NCI-H1694 treated with DMSO at 0.1 percent for 48 hours (cell line): ENCODE results near the gene PALLD.
"Not testable (repeated sequence)": the region's sequence is repeated elsewhere in the genome, so short reads cannot be mapped to it uniquely, and the experiment has no call there.

Experiments
- DNase-seq: peaks from one replicate; lab custom pipeline; 2025; lab: John Stamatoyannopoulos, UW

The PALLD gene

DNA sequence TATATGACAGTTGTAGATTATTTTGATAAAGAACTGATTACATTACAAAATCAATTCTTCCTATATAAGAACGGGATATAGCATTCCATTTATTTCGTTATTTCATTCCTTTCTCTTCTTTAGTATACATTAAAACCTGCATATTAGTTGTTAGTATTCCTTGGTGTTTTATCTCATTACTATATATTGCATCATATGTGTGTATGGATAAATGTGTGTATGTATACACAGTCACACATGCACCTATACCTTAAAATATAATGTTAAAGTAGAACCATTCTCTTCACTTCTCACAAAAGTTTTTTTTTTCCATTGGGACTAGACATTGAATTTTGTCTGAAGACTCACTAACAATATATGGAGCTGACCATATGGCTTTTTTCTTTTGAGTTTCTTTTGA lies 5.3 kb upstream of the PALLD start:
- no peak for DNase-seq

DNA sequence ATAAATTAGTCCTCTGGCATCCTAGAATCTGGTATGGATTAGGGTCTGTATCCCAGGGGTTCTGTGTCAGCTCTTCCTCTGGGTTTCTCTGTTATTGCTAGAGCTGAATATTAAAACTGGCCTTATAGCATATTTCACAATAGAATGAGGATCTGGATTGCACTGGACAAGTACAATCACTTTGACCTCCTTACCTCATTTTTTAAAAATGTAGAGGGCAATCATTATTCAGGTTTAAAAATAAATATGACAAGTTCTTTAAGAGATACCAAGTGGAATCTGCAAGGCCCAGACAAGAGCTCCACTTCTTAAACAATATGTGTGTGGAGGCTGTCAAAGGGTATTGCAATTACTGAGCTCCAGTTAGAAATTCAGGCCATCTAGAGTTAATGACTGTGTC lies 1.4 kb downstream of the PALLD start:
- DNase-seq = no peak

DNA sequence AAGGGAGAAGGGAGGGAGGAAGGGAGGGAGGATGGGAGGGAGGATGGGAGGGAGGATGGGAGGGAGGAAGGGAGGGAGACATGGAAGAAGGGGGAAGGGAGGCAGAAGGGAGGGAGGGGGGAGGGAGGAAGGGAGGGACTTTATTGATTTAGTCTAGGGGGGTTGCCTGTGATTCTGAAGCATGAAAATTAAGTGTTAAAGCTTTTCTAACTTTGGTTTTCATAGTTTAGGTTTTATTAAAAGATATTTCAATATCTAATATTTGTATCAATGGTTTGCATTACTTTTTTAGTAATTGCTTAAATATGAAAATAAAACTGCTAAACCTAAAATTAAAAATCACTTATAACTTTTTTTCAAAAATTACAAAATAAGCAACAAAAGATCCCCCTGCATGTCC lies 2.4 kb downstream of the PALLD start:
- DNase-seq = no peak

DNA sequence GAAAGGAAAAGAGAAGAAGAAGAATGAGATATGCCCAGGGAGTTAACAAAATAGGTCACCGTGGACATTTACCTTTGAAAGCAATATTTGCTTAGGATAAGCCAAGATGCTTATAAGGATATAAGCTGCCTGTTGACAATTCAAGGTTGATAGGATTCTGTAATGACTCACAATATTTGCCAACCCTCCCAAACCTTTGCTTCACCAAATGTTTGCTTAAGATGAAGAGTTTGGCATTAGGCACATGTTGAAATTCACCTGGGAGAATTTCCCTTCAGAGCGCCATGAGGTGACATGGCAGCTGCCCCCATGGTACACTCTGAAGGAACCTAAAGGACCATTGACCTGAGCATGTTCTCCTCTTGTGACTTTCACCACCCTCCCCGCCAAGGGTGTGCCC lies 4.6 kb downstream of the PALLD start:
- DNase-seq = no peak

DNA sequence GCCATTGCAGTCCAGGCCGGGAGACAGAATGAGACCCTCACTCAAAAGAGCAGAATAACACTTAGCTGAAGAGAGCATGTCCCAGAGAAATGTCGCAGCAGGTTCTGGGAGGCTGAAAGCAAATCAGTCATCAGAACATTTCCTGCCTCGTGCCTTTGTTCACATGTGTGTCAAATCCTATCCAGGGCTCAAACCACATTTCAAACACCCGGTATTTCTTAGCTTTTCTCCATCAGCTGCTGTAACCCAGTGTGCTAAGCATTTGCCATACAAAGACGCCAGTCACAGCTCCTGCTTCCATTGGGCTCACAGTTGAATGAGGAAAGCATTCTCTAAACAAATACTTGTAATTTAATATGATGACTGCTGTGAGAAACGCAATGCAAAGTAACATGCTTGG lies 6.0 kb downstream of the PALLD start:
- no peak for DNase-seq

DNA sequence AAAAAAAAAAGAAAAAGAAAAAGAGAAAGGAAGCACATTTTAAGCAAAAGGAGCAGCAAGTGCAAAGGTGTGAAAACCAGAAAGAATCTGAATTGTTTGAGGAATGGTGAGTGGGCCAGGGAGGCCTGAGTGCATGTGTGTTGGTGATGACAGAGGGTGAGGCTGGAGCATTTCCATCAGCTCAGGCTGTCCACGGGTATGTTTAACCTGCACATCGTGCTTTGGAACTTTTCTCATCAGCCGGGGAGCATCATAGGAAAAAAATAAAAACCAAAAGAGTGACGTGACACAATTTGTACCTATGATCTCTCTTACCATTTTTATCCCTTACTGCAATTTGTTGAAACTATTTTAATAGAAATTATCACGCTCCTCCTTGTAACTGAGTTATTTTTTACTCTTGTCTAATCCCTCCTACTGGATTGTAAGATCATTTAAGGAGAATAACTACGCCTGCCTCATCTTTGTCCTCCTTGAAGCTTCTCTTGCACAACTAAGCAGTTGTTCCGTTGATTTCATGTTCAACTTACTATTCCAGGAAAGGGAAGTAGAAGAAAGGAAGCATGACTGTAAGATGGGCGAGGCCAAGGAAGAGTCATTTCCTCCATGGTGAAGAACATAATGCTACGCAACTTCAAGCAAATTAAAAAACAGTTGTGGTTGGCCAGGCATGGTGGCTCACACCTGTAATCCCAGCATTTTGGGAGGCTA lies 7.0 kb downstream of the PALLD start:
- no peak for DNase-seq

DNA sequence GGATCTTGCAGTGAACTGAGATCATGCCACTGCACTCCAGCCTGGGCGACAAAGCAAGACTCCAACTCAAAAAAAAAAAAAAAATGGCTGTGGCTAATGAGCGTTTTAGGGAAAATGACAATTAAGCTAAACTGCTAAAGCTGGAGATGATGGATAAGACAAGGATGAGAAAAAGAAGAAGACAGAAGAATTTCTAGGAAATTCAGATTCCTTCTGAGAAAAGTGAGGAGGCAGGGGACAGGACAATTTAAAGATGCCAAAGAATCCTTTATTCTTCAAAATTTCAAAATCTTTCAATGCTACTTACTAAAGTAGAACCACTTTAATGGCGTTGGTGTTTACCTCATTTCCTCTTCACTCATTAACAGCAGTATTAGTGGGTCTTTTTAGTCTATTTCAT lies 7.7 kb downstream of the PALLD start:
- no peak for DNase-seq

DNA sequence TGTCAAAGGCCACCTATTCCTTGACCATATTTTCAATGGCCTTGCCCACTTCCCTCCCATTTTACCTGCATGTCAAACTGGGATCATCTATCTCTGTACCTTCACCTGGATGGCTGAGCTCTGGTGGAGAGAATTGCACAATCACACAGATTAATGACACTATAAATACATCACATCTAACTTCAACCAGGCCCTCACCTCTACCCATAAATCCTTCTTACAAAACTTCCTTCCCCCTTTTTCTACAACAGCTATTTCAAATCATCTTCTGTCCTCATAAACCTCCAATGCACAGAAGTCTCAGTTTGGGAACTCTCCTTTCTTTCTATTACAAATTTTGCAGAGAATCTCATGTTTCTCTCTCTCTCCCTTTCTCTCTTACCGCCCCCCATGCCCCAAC lies 9.2 kb downstream of the PALLD start:
- DNase-seq = no peak

DNA sequence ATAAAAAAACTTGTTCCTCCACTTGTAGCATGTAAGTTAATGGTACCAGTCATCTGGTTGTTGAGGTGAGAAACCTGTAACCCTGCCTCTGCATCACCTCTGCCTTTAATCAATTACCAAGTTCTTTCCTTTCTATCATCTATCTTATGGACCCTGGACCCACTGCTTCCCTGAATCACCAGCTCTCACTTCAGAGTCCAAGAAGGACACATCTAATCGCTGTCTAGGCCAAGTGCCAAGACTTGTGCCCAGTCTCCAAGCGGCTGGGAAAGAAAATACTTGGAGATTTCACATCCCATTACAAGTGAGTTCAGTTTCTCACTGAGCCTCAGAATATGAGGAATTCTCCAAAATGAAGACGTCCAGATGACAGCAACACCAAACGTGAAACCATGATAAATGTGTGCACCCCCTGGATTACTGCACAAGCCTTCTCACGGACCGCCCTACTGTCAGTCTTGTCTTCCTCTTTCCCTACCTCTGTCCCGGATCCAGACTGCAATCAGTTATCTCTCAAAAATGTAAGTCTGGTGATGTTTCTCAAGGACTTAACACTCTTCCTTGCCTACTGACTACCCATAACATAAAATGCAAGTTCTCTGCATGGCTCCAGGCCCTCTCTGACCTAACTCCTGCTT lies 10.4 kb downstream of the PALLD start:
- DNase-seq = no peak

DNA sequence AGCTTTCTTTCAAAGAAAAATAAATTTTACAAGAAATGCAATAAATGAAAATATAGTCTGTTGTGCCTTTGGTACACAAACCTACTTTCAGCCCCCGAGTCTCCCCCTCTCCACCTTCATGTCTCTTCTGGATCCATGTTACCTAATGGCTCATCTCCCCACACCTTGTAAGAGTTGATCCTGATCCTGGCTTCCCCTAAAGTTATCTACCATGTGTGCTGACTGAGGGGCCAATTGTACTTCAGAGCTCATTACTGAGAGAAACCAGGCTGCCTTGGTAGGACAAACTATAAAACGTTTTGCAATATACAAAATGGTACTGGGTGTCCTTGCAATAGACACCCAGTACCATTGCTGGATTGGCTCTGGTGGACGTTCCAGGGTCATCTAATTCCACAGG lies 11.8 kb downstream of the PALLD start:
- no peak for DNase-seq

DNA sequence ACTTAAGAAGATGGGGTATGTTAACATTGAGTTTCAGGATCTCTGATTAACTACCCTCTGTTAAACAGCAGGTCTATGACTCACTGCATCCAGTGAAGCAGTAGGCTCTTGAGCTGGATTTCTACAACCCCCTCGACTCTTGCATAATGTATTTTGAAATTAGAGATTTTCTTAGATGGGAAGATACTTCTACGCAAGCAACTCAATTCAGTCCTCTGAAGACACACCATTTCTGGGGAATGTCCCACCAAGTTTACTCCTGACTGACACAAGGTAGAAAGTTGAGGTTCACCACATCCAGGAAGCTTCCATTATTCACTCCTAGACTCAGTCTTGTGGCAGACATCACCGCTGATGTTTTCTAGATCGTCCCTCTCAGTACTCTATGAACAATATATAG lies 12.9 kb downstream of the PALLD start:
- no peak for DNase-seq

DNA sequence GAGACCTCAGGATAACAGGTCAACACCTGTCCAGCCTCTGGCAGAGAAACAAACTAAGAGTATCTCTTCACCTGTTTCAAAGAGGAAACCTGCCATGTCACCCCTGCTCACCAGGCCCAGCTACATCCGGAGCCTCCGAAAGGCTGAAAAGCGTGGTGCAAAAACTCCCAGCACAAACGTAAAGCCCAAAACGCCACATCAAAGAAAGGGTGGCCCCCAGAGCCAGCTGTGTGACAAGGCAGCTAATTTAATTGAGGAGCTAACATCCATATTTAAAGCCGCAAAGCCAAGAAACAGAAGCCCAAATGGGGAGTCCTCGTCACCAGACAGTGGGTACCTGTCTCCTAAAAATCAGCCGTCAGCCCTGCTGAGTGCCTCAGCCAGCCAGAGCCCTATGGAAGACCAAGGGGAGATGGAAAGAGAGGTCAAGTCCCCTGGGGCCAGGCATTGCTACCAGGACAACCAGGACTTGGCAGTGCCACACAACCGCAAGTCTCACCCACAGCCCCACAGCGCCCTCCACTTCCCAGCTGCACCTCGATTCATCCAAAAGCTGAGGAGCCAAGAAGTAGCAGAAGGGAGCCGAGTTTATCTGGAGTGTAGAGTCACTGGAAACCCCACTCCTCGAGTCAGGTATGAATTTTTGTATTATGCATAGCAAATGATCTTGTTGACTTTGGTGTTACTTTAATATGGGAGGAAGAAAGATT lies 15.1 kb downstream of the PALLD start:
- DNase-seq = no peak

DNA sequence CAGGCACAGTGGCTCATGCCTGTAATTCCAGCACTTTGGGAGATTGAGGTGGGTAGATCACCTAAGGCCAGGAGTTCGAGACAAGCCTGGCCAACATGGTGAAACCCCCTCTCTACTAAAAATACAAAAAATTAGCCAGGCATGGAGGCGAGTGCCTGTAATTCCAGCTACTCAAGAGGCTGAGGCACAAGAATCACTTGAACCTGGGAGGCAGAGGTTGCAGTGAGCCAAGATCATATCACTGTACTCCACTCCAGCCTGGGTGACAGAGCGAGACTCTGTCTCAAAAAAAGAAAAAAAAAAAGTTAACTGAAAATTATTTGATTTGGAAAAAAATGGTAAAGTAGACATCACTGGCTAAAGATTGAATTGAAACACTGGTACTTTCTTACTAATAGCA lies 17.0 kb downstream of the PALLD start:
- DNase-seq = not testable (repeated sequence)

DNA sequence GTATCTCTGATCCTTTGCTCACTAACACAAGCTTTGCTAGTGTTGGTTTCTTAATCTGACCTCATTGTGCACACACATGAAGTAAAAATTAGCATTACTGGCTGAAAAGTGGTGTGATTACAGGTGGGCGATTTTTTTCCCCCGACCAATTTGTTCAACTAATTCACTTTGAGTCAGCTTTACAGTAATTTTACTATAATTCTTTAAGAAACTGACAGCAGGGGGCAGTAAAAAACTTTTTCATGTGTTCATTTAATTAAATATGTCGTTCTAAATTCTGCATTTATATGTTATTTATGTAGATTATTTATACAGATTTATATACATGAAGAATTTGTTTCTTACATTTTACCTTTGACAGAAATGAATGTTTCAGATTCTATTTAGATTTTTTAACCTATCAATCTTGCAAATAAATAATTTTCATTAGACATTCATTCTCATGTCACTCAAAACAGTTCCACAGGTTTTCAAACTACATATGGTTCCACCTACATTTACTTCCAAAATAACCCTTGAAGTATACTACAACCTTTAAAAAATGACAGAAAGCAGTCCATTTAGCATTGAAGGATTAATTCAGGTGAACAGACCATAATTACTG lies 17.5 kb downstream of the PALLD start:
- peak; percentile 40 for DNase-seq

DNA sequence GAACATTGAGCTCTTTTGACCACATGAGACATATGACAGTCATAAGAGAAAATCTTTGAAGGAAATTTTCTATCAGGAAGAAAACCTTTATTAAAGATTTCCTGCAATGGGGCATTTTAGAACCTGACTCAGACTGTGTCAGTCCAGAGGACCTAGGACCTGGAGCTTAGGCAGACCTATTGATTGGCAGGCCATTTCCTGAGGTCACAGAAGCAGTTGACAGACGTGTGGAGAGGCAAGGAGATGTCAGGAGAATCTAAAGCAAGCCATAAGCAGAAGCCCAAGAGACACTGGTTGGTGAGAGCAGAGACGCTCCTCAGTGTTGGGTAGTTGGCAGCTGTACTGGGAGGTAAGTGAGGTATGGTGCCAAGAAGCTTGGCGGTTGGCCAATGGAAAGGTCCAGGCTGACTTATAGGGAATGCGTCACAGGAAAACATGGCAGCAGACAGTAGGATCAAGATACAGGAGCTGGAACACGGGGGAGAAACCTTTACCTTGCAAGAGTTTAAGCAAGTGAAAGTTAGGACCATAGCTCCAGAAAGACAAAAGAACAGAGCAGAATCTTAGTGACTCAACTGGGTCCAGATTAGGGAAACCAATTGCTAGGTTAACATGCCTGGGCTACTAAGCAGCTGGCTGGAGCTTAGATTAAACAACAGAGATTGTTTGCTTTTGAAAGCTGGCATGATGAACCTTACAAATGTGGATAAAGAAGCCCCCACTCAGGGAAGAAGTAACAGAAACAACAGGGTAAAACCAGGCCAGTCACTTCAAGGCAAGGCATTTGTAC lies 18.6 kb downstream of the PALLD start:
- peak; percentile 9 for DNase-seq

DNA sequence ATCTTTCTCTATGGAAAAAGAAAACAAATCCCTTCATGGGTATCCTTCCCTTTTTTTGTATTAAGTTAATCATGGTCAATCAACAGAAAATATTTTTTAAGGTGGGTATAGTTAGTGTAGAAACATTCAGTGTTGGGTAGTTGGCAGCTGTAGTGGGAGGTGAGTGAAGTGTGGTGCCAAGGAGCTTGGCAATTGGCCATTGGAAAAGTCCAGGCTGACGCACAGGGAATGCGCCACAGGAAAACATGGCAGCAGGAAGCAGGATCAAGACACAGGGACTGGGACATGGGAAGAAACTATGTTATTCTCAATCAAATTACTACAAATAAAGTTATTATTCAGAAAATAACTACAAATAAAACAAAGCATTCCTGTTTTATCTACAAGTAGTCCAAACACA lies 20.0 kb downstream of the PALLD start:
- DNase-seq = no peak

DNA sequence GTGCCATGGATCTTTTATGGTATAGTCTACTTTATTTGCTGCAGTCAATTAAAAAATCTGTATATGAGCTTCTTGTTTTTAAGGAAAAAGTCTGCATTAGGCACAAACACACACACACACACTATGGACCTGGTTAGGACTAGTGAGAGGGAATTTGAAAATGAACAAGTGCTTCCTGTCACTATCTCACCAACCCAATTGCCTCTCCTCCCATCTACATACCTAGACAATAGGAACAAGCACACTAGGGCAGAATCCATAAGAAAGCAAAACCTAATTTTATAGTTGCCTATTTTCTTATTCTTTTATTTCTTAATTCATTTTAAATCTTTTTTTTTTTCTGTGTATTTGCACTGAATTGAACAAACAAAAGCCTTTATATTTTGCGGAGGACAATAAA lies 22.7 kb downstream of the PALLD start:
- DNase-seq = no peak

DNA sequence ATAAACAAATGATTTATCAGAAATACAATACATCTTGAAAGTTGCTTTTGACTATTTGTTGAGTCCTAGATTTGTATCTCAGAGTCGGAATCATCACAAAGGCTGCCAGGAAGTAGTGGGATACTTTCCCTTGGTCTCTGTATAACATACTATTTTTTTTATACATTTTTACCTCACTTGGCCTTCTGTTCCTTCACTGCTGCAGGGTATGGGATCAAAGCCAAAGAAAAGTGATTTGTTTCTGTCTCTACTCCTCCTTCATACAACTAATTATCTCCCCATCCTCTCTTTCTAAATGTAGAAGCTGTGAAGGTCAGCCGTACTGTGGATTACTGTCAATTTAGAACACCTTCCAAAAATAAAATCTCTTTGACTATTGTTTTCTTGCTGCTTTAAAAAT lies 24.9 kb downstream of the PALLD start:
- peak; percentile 12 for DNase-seq

DNA sequence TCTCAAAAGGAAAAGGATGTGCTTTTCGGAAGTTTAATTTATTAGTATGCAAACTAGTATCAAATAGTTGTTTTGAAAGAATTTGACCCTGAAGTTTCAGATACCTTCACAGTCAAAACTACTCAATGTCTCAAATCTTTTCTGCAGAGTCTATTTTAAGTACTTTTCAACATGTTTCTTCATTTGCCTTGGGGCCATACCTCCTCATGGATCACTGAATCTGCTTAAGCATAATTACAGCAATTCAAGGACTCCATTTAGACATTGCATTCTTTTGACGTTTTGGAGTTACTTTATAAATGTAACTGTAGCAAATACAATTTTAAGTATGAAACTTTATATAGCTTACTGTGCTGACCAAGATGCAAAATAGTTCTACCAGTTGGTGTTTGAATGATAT lies 25.5 kb downstream of the PALLD start:
- no peak for DNase-seq

DNA sequence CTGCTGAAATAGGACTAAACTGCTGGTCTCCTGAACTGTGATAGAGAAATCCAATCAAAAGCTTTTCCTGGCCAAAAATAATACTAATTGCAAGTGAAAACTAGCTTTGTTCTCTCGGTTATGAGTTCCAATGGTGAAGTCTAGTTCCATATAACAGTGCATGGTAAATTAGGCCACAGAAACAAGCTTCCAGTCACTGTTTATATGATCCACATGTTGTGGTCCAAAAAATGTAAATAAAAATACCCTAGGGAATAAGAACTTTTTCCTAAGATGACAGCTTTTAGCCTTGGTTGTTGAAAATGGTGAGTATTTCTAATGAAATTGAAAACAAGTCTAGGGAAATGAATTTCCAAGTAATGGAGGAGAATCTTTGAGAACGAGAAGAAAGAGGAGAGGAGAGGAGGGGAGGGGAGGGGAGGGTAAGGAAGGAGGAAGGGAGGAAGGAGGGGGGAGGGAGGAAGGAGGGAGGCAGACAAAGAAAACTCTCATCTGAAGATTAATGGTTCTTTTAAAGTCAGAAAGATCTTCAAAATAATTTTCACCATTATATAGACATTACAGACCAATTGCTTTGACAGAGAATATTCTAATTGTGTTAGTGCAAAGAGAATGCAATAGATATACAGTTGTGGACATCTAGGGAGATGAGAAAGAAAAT lies 26.1 kb downstream of the PALLD start:
- no peak for DNase-seq

DNA sequence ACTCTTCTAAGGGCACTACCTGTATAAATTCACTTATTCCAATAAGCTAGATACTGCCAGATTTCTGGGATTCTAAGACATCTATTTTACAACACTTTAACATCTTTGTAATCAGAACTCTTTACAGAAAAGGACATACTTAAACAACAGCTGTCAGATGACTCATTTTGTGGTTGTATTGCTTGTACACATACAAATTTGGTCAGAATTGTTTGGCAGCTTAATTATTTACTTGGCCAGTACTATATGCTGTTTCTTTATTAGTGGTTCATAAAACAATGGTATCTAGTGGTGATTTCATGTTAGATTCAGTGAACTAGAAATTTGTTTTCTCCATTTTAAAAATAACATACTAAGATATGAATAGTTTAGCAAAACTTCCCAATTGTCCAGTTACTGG lies 27.2 kb downstream of the PALLD start:
- no peak for DNase-seq

DNA sequence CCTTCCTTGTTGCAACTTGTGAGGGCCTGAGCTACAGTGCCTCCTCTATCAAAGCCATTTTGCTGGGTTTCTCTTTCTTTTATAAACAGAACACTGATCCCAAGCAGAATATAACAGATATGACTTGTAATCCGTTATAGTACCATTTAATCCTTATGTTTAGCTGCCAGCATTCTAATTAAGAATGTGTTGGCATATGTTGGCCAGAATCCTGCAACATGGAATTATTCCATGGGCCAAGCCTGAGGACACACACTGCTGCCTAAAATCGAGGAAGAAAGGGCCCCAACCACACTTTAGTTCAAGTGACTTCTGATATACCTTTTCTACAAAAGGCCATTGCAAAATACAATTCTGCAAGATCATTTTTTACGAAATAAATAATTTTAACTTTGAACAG lies 28.0 kb downstream of the PALLD start:
- DNase-seq = no peak
